GM10847 (cell line): ENCODE results near the gene ST6GALNAC3.

ENCODE experiments used
- POLR2A ChIP-seq: IDR thresholded peaks from 2 replicates; pipeline ENCODE4 v1.6.1; 2011; ENCODE audit not compliant: insufficient read length; ENCODE audit errors: extremely low read depth

The ST6GALNAC3 gene

GRCh38 chr1:76144247-76144646 lies 69.7 kb downstream of the ST6GALNAC3 start:
- TF ChIP-seq POLR2A = no peak

- TF ChIP-seq POLR2A = no peak
Observed at GRCh38 chr1:76145332-76145731, 70.8 kb downstream of the ST6GALNAC3 start.

GRCh38 chr1:76146184-76146583 lies 71.6 kb downstream of the ST6GALNAC3 start:
- no peak for TF ChIP-seq POLR2A

- no peak for TF ChIP-seq POLR2A
Observed at GRCh38 chr1:76147917-76148316, 73.4 kb downstream of the ST6GALNAC3 start.

- no peak for TF ChIP-seq POLR2A
Observed at GRCh38 chr1:76148460-76148859, 73.9 kb downstream of the ST6GALNAC3 start.

GRCh38 chr1:76153841-76154205 lies 79.3 kb downstream of the ST6GALNAC3 start:
- TF ChIP-seq POLR2A = no peak

GRCh38 chr1:76154206-76154956 lies 79.8 kb downstream of the ST6GALNAC3 start:
- TF ChIP-seq POLR2A = no peak

- TF ChIP-seq POLR2A = no peak
Observed at GRCh38 chr1:76156987-76157386, 82.4 kb downstream of the ST6GALNAC3 start.

- no peak for TF ChIP-seq POLR2A
Observed at GRCh38 chr1:76158126-76158525, 83.6 kb downstream of the ST6GALNAC3 start.

GRCh38 chr1:76160225-76160624 lies 85.7 kb downstream of the ST6GALNAC3 start:
- TF ChIP-seq POLR2A = no peak

- no peak for TF ChIP-seq POLR2A
Observed at GRCh38 chr1:76161451-76161850, 86.9 kb downstream of the ST6GALNAC3 start.

- TF ChIP-seq POLR2A = no peak
Observed at GRCh38 chr1:76162254-76162653, 87.7 kb downstream of the ST6GALNAC3 start.

- TF ChIP-seq POLR2A = no peak
Observed at GRCh38 chr1:76164165-76164564, 89.6 kb downstream of the ST6GALNAC3 start.

- TF ChIP-seq POLR2A = no peak
Observed at GRCh38 chr1:76170084-76170483, 95.5 kb downstream of the ST6GALNAC3 start.

- TF ChIP-seq POLR2A = no peak
Observed at GRCh38 chr1:76170513-76170912, 96.0 kb downstream of the ST6GALNAC3 start.

- TF ChIP-seq POLR2A = no peak
Observed at GRCh38 chr1:76176000-76176399, 101.5 kb downstream of the ST6GALNAC3 start.

GRCh38 chr1:76177615-76178014 lies 103.1 kb downstream of the ST6GALNAC3 start:
- TF ChIP-seq POLR2A = no peak

- no peak for TF ChIP-seq POLR2A
Observed at GRCh38 chr1:76179219-76179698, 104.7 kb downstream of the ST6GALNAC3 start.

- TF ChIP-seq POLR2A = no peak
Observed at GRCh38 chr1:76185207-76185606, 110.7 kb downstream of the ST6GALNAC3 start.
